Measurements from ENCODE around the gene ZWILCH.

- TF ChIP-seq POLR2A (IDR thresholded peaks at IDR 0.05), result no peak
- no peak for TF ChIP-seq CTCF (IDR thresholded peaks at IDR 0.05)
Observed at GRCh38 chr15:66558271-66558670, 53.1 kb downstream of the ZWILCH start.
